Loucy (cell line): ENCODE data around the gene TPM2.

ENCODE experiments used
- CTCF ChIP-seq: fragments of 200-600 bp; sonication (generic); conservative IDR thresholded peaks from 2 replicates; pipeline ENCODE4 v1.5.1; 2014; ENCODE audit warnings: mild to moderate bottlenecking, antibody characterized with exemption, low read length
- EZH2phosphoT487 ChIP-seq: fragments of 200-600 bp; IDR thresholded peaks from 2 replicates; pipeline ENCODE4 v1.6.1; 2018; ENCODE audit warnings: antibody characterized with exemption, mild to moderate bottlenecking, moderate library complexity, borderline replicate concordance

GRCh38 chr9:35695943-35696401 is 6.2 kb upstream of the TPM2 start:
- TF ChIP-seq CTCF (no peak), EZH2phosphoT487 (no peak)
